ENCODE data around the gene CAST.

GRCh38 chr5:96636046-96636445 is 26.1 kb upstream of the CAST start:
- TF ChIP-seq EP300 (IDR thresholded peaks at IDR 0.05), result no peak
- no peak for TF ChIP-seq CTCF (IDR thresholded peaks at IDR 0.05)
- TF ChIP-seq USF2 (IDR thresholded peaks at IDR 0.05), result no peak
- no peak for TF ChIP-seq REST (IDR thresholded peaks at IDR 0.05)
- no peak for TF ChIP-seq ZNF302 (CRISPR knock-in tag; IDR thresholded peaks at IDR 0.05)
- no peak for TF ChIP-seq CEBPB (IDR thresholded peaks at IDR 0.05)
